Embryonic facial prominence (tissue), 1 donor: Measurements from ENCODE around the gene AQP4.
A peak's percentile ranks its signal among the peaks of the same experiment; 100 is the strongest.

Source experiments
- DNase-seq: peaks from one replicate; pipeline ENCODE4 v3.0.0-alpha.2; 2016; ENCODE audit errors: extremely low spot score

The AQP4 gene

GRCh38 chr18:26865557-26865956 lies at the start of gene AQP4:
AQP4 (minus strand) TSS chr18:26865707; CDS start chr18:26865689, 18 bp downstream.
- no peak for DNase-seq

- no peak for DNase-seq
Measured at GRCh38 chr18:26911840-26912239, 46.3 kb upstream of the AQP4 start.

GRCh38 chr18:26909599-26910290 lies 44.2 kb upstream of the AQP4 start:
- DNase-seq = no peak

- DNase-seq = no peak
Measured at GRCh38 chr18:26908906-26909305, 43.4 kb upstream of the AQP4 start.

- DNase-seq = no peak
Measured at GRCh38 chr18:26902291-26902690, 36.8 kb upstream of the AQP4 start.

GRCh38 chr18:26901020-26901419 lies 35.5 kb upstream of the AQP4 start:
- DNase-seq = no peak

GRCh38 chr18:26894426-26894825 lies 28.9 kb upstream of the AQP4 start:
- no peak for DNase-seq

- no peak for DNase-seq
Measured at GRCh38 chr18:26893996-26894395, 28.5 kb upstream of the AQP4 start.

GRCh38 chr18:26888259-26888658 lies 22.8 kb upstream of the AQP4 start:
- DNase-seq = no peak

- DNase-seq = no peak
Measured at GRCh38 chr18:26875040-26875654, 9.6 kb upstream of the AQP4 start.

GRCh38 chr18:26874283-26874682 lies 8.8 kb upstream of the AQP4 start:
- no peak for DNase-seq

GRCh38 chr18:26869640-26870039 lies 4.1 kb upstream of the AQP4 start:
- no peak for DNase-seq

GRCh38 chr18:26868968-26869586 lies 3.6 kb upstream of the AQP4 start:
- peak; percentile 35 for DNase-seq

- no peak for DNase-seq
Measured at GRCh38 chr18:26867471-26867870, 2.0 kb upstream of the AQP4 start.

- DNase-seq = no peak
Measured at GRCh38 chr18:26864658-26865057, 849 bp downstream of the AQP4 start.

- no peak for DNase-seq
Measured at GRCh38 chr18:26863921-26864497, 1.5 kb downstream of the AQP4 start.

- DNase-seq = no peak
Measured at GRCh38 chr18:26863122-26863879, 2.2 kb downstream of the AQP4 start.

GRCh38 chr18:26862084-26862483 lies 3.4 kb downstream of the AQP4 start:
- no peak for DNase-seq

GRCh38 chr18:26854292-26854881 lies 11.1 kb downstream of the AQP4 start:
- DNase-seq = no peak

- no peak for DNase-seq
Measured at GRCh38 chr18:26853401-26853800, 12.1 kb downstream of the AQP4 start.

GRCh38 chr18:26843760-26844159 lies 21.7 kb downstream of the AQP4 start:
- no peak for DNase-seq

- DNase-seq = no peak
Measured at GRCh38 chr18:26840965-26841364, 24.5 kb downstream of the AQP4 start.
